CD14-positive monocyte (primary cell): Measurements from ENCODE around the gene PRKN. TPM values are rescaled to one million over a fixed set of nuclear protein-coding genes. Genes with fewer than 3 reads are reported as not detected.

ENCODE experiments used
- DNase-seq, 3 donors: peaks; one replicate each; pipeline ENCODE4 v3.0.0-alpha.2; 2011 to 2022
- H2AFZ ChIP-seq: 2 replicates; pipeline ENCODE4 v1.6.0; 2012; ENCODE audit warnings: mild to moderate bottlenecking, low read depth, low read length, inconsistent platforms; ENCODE audit not compliant: insufficient read depth, poor library complexity, severe bottlenecking
- H3K27ac ChIP-seq, 2 donors: 1 replicate in 1 of 2; 2 replicates in 1 of 2; pipeline ENCODE4 v1.5.1; 2012 to 2013; ENCODE audit warnings: low read length in 2 of 2, control low read depth in 1 of 2, inconsistent platforms in 1 of 2, low read depth in 1 of 2, mild to moderate bottlenecking in 1 of 2
- H3K27me3 ChIP-seq, 2 donors: one replicate each; pipeline versions ENCODE4 v1.6.0 to v1.6.1; 2011 to 2013; ENCODE audit warnings: low read length in 2 of 2; ENCODE audit not compliant: control insufficient read depth in 2 of 2, insufficient read depth in 2 of 2
- H3K36me3 ChIP-seq, 2 donors: replicated peaks in 1 of 2; 1 replicate in 1 of 2; 2 replicates in 1 of 2; pipeline versions ENCODE4 v1.5.1 to v1.6.1; 2012 to 2013; ENCODE audit warnings: low read length in 2 of 2, control low read depth in 1 of 2, inconsistent platforms in 1 of 2, mild to moderate bottlenecking in 1 of 2; ENCODE audit not compliant: insufficient read depth in 2 of 2, control insufficient read depth in 1 of 2
- H3K4me1 ChIP-seq, 2 donors: 1 replicate in 1 of 2; 2 replicates in 1 of 2; pipeline versions ENCODE4 v1.5.1 to v1.6.1; 2012 to 2013; ENCODE audit warnings: low read length in 2 of 2, control low read depth in 1 of 2, inconsistent platforms in 1 of 2, mild to moderate bottlenecking in 1 of 2, moderate library complexity in 1 of 2; ENCODE audit not compliant: insufficient read depth in 2 of 2, control insufficient read depth in 1 of 2
- H3K4me2 ChIP-seq: replicated peaks from 2 replicates; pipeline ENCODE3; 2012; ENCODE audit warnings: low read length, moderate library complexity, mild to moderate bottlenecking; ENCODE audit not compliant: poor library complexity, severe bottlenecking; ENCODE audit errors: extremely low read depth
- H3K4me3 ChIP-seq, 3 experiments: fragments of 200-600 bp in 1 of 3; sonication (generic) in 1 of 3; replicated peaks in 1 of 3; 1 replicate in 2 of 3; 2 replicates in 1 of 3; pipeline ENCODE4 v1.5.1; 2011 to 2013; ENCODE audit warnings: low read length in 3 of 3, mild to moderate bottlenecking in 3 of 3, control low read depth in 2 of 3, low read depth in 2 of 3, inconsistent platforms in 1 of 3, moderate library complexity in 1 of 3
- H3K79me2 ChIP-seq: 2 replicates; pipeline ENCODE4 v1.6.0; 2012; ENCODE audit warnings: mild to moderate bottlenecking, control low read depth, inconsistent platforms, low read length, moderate library complexity; ENCODE audit not compliant: insufficient read depth
- H3K9ac ChIP-seq: 2 replicates; pipeline ENCODE4 v1.6.0; 2017; ENCODE audit warnings: low read length, mild to moderate bottlenecking; ENCODE audit not compliant: insufficient read depth, poor library complexity, severe bottlenecking
- H3K9me3 ChIP-seq, 2 donors: replicated peaks in 1 of 2; 1 replicate in 1 of 2; 2 replicates in 1 of 2; pipeline versions ENCODE4 v1.5.1 to v1.6.1; 2012 to 2013; ENCODE audit warnings: low read length in 2 of 2, control low read depth in 1 of 2; ENCODE audit not compliant: control insufficient read depth in 1 of 2, insufficient read depth in 1 of 2
- H4K20me1 ChIP-seq: 2 replicates; pipeline ENCODE4 v1.6.0; 2012; ENCODE audit warnings: mild to moderate bottlenecking, low read length, control low read depth, moderate library complexity; ENCODE audit not compliant: insufficient read depth
- H3K27ac Mint-ChIP-seq, 7 donors: one replicate each; pipeline ENCODE4 v1.8.0; 2020; ENCODE audit warnings: mild to moderate bottlenecking in 7 of 7, mixed read lengths in 7 of 7, moderate library complexity in 6 of 7, inconsistent platforms in 2 of 7
- H3K27me3 Mint-ChIP-seq, 3 donors: one replicate each; pipeline ENCODE4 v1.8.0; 2021 to 2022; ENCODE audit warnings: low read depth in 3 of 3, mild to moderate bottlenecking in 3 of 3, mixed read lengths in 3 of 3, moderate library complexity in 3 of 3, inconsistent platforms in 1 of 3
- H3K36me3 Mint-ChIP-seq, 2 donors: one replicate each; pipeline ENCODE4 v1.8.0; 2020; ENCODE audit warnings: mixed read lengths in 2 of 2, inconsistent platforms in 1 of 2, mild to moderate bottlenecking in 1 of 2
- H3K4me1 Mint-ChIP-seq: one replicate; pipeline ENCODE4 v1.8.0; 2020; ENCODE audit warnings: mild to moderate bottlenecking, mixed read lengths
- H3K4me3 Mint-ChIP-seq, 2 donors: one replicate each; pipeline ENCODE4 v1.8.0; 2020; ENCODE audit warnings: mild to moderate bottlenecking in 2 of 2, mixed read lengths in 2 of 2, moderate library complexity in 1 of 2
- H3K9me3 Mint-ChIP-seq, 7 donors: one replicate each; pipeline ENCODE4 v1.8.0; 2020 to 2022; ENCODE audit warnings: mixed read lengths in 7 of 7, mild to moderate bottlenecking in 6 of 7, moderate library complexity in 6 of 7, inconsistent platforms in 2 of 7
- CTCF ChIP-seq: fragments of 200-600 bp; IDR thresholded peaks from one replicate; pipeline ENCODE4 v1.8.0; 2022; ENCODE audit warnings: antibody characterized with exemption, mild to moderate bottlenecking
- WGBS: methylation state at CpG from one replicate; pipeline ENCODE4 v1.1.5; 2013; ENCODE audit warnings: missing lambda C conversion rate; ENCODE audit not compliant: insufficient coverage; 5-methylcytosine and 5-hydroxymethylcytosine counted together
- intact Hi-C, 2 donors: fragments of 100-400 bp; cut with micrococcal nuclease; formaldehyde crosslinking; loops; one replicate each; pipeline versions ENCODE4 v1.15.0 to v1.15.1; 2023
- polyA plus RNA-seq, 3 donors: library from polyadenylated mRNA; depleted of rRNA in 1 of 3; unstranded in 2 of 3; stranded (reverse) in 1 of 3; fragments of 300-500 nt in 2 of 3; fragments of >200 nt in 1 of 3; fragmentation: Illumina TruSeq in 2 of 3; gene quantifications; 1 replicate in 2 of 3; 2 replicates in 1 of 3; pipeline ENCODE4 v1.2.3, GENCODE V29; 2012 to 2021

Gene PRKN
- polyA plus RNA-seq, 3 donors, result 0.19 to 0.21 TPM; not detected in 1

GRCh38 chr6:161834426-161834825 lies 893.1 kb downstream of the PRKN start:
- no peak overlapping the region for H3K9ac ChIP-seq
- no peak for TF ChIP-seq CTCF
- H3K9me3 ChIP-seq, result no peaks in the 10 kb centered on the region
- no peak overlapping the region for H3K27ac ChIP-seq
- Mint-ChIP-seq H3K9me3 (peaks cover 0 to 6% (median 0%) of the 10 kb centered on the region in 7 donors), H3K36me3 (no peaks in the 10 kb centered on the region), H3K27ac (peak overlapping the region in 1 of 7 donors; percentile 4), H3K27me3 (peaks cover 2% of the 10 kb centered on the region in 3 donors), H3K4me1 (no peaks in the 10 kb centered on the region), H3K4me3 (no peak overlapping the region)
- H3K79me2 ChIP-seq, result no peaks in the 10 kb centered on the region
- H3K36me3 ChIP-seq, result no peaks in the 10 kb centered on the region
- no peak overlapping the region for H3K4me2 ChIP-seq
- DNase-seq, result no peak
- intact Hi-C loops, result no loop called here
- H3K4me3 ChIP-seq, result no peak overlapping the region
- H2AFZ ChIP-seq, result no peak overlapping the region
- H3K4me1 ChIP-seq, result no peaks in the 10 kb centered on the region
- 95% methylated on average over 2 of the region's 6 CpGs for WGBS
- H4K20me1 ChIP-seq, result no peaks in the 10 kb centered on the region
- H3K27me3 ChIP-seq, result no peaks in the 10 kb centered on the region

- no peak overlapping the region for H3K4me3 Mint-ChIP-seq
- no peaks in the 10 kb centered on the region for H3K36me3 Mint-ChIP-seq
- DNase-seq, result no peak
- H3K27me3 Mint-ChIP-seq, result peaks cover 2 to 5% (median 4%) of the 10 kb centered on the region in 3 donors
- no peak overlapping the region for H3K4me2 ChIP-seq
- H3K27me3 ChIP-seq, result no peaks in the 10 kb centered on the region
- peaks cover 0 to 5% (median 0%) of the 10 kb centered on the region in 7 donors for H3K9me3 Mint-ChIP-seq
- H3K4me3 ChIP-seq, result no peak overlapping the region
- H3K9me3 ChIP-seq, result no peaks in the 10 kb centered on the region
- no peaks in the 10 kb centered on the region for H4K20me1 ChIP-seq
- H3K27ac Mint-ChIP-seq, result peak overlapping the region in 2 of 7 donors; percentile 26 to 55
- no peak for TF ChIP-seq CTCF
- H3K4me1 Mint-ChIP-seq, result no peaks in the 10 kb centered on the region
- H3K9ac ChIP-seq, result no peak overlapping the region
- intact Hi-C loops, result no loop called here
- H2AFZ ChIP-seq, result no peak overlapping the region
- 64% methylated on average over 12 of the region's 18 CpGs for WGBS
- no peaks in the 10 kb centered on the region for H3K36me3 ChIP-seq
- no peak overlapping the region for H3K27ac ChIP-seq
- no peaks in the 10 kb centered on the region for H3K4me1 ChIP-seq
- H3K79me2 ChIP-seq, result no peaks in the 10 kb centered on the region
Measured at GRCh38 chr6:161833099-161833860, 894.3 kb downstream of the PRKN start.
